Vagina (tissue), 2 donors: ENCODE measurements around the gene DELE1.

ENCODE experiments used
- CTCF ChIP-seq, 3 experiments: fragments of 450-650 bp in 2 of 3; fragments of 200-600 bp in 1 of 3; sonication (generic) in 1 of 3; IDR thresholded peaks; one replicate each; pipeline ENCODE4 v1.5.1; 2017 to 2019; ENCODE audit warnings: antibody characterized with exemption in 3 of 3, mild to moderate bottlenecking in 2 of 3, moderate library complexity in 2 of 3
- POLR2A ChIP-seq, 2 donors: fragments of 450-650 bp; IDR thresholded peaks; one replicate each; pipeline ENCODE4 v1.6.1; 2017; ENCODE audit warnings: antibody characterized with exemption in 2 of 2, mild to moderate bottlenecking in 2 of 2, moderate library complexity in 2 of 2
- POLR2AphosphoS5 ChIP-seq, 2 donors: sonication (generic); formaldehyde crosslinking; IDR thresholded peaks; one replicate each; pipeline ENCODE4 v1.9.0; 2017; ENCODE audit warnings: antibody characterized with exemption in 2 of 2, mild to moderate bottlenecking in 2 of 2, low read depth in 1 of 2; ENCODE audit not compliant: insufficient read depth in 1 of 2

GRCh38 chr5:141989720-141990119, 66.0 kb downstream of the DELE1 start:
- TF ChIP-seq CTCF (IDR thresholded peaks at IDR 0.05) (no peak), POLR2AphosphoS5 (IDR thresholded peaks at IDR 0.05; ENCODE audit: insufficient read depth in 1 of 2, low read depth in 1 of 2) (no peak), POLR2A (IDR thresholded peaks at IDR 0.05) (no peak)
